Esophagus muscularis mucosa (tissue), 4 donors: Measurements from ENCODE around the gene HTR3D. TPM values are rescaled to one million over a fixed set of nuclear protein-coding genes. Genes with fewer than 3 reads are reported as not detected.
"Not testable (repeated sequence)": the region's sequence is repeated elsewhere in the genome, so short reads cannot be mapped to it uniquely, and the experiment has no call there.

Source experiments
- DNase-seq: peaks from one replicate; pipeline ENCODE4 v3.0.0-alpha.2; 2017; ENCODE audit errors: extremely low spot score
- H3K27ac ChIP-seq, 4 donors: fragments of 200-600 bp; sonication (generic); replicated peaks in 1 of 4; 1 replicate in 3 of 4; 2 replicates in 1 of 4; pipeline ENCODE4 v1.5.1; 2016 to 2019; ENCODE audit warnings: mild to moderate bottlenecking in 1 of 4
- H3K27me3 ChIP-seq, 4 donors: fragments of 200-600 bp; sonication (generic); one replicate each; pipeline versions ENCODE4 v1.5.1 to v1.6.0; 2016 to 2019
- H3K36me3 ChIP-seq, 4 donors: fragments of 200-600 bp; sonication (generic); one replicate each; pipeline ENCODE4 v1.5.1; 2016 to 2019
- H3K4me1 ChIP-seq, 4 donors: fragments of 200-600 bp; sonication (generic); one replicate each; pipeline ENCODE4 v1.5.1; 2016 to 2019
- H3K4me3 ChIP-seq, 4 donors: fragments of 200-600 bp; sonication (generic); 1 replicate in 2 of 4; 2 replicates in 2 of 4; pipeline ENCODE4 v1.5.1; 2016 to 2019; ENCODE audit warnings: mild to moderate bottlenecking in 4 of 4, moderate library complexity in 1 of 4
- H3K9me3 ChIP-seq, 4 donors: fragments of 200-600 bp; sonication (generic); 1 replicate in 3 of 4; 2 replicates in 1 of 4; pipeline ENCODE4 v1.5.1; 2016 to 2019
- CTCF ChIP-seq, 3 experiments: fragments of 200-600 bp in 2 of 3; fragments of 450-650 bp in 1 of 3; sonication (generic) in 2 of 3; IDR thresholded peaks; one replicate each; pipeline ENCODE4 v1.5.1; 2017 to 2019; ENCODE audit warnings: antibody characterized with exemption in 3 of 3, mild to moderate bottlenecking in 2 of 3, moderate library complexity in 1 of 3
- EP300 ChIP-seq: sonication (generic); formaldehyde crosslinking; IDR thresholded peaks from one replicate; pipeline ENCODE4 v1.6.1; 2017; ENCODE audit warnings: antibody characterized with exemption
- POLR2A ChIP-seq: fragments of 450-650 bp; IDR thresholded peaks from one replicate; pipeline ENCODE4 v1.6.1; 2017; ENCODE audit warnings: antibody characterized with exemption, moderate library complexity, mild to moderate bottlenecking, low read depth
- POLR2AphosphoS5 ChIP-seq, 2 donors: sonication (generic); formaldehyde crosslinking; IDR thresholded peaks; one replicate each; pipeline ENCODE4 v1.6.1; 2017; ENCODE audit warnings: antibody characterized with exemption in 2 of 2
- WGBS: methylation state at CpG from one replicate; pipeline ENCODE4 v1.1.5; 2018; 5-methylcytosine and 5-hydroxymethylcytosine counted together
- intact Hi-C: fragments of 100-400 bp; cut with DNase I; formaldehyde crosslinking; loops from one replicate; pipeline ENCODE4 v1.15.1; 2023
- total RNA-seq, 4 donors: library from RNA; depleted of rRNA; stranded (reverse); fragments of >200 nt; gene quantifications; one replicate each; pipeline versions ENCODE4 v1.1.0 to v1.2.1, GENCODE V29; 2016

HTR3D gene
- total RNA-seq, 4 donors from 2014 or later = not detected

GRCh38 chr3:184067573-184068055 is 36.1 kb downstream of the HTR3D start:
- Histone ChIP-seq H3K4me3 (no peak overlapping the region), H3K4me1 (no peaks in the 10 kb centered on the region), H3K27me3 (no peaks in the 10 kb centered on the region), H3K36me3 (no peaks in the 10 kb centered on the region), H3K9me3 (no peaks in the 10 kb centered on the region), H3K27ac (no peak overlapping the region)
- DNase-seq = no peak
- TF ChIP-seq POLR2AphosphoS5 (IDR thresholded peaks at IDR 0.05) (no peak), POLR2A (no peak), EP300 (no peak), CTCF (IDR thresholded peaks at IDR 0.05) (no peak)
- 80% methylated on average over 6 of the region's 6 CpGs for WGBS
- intact Hi-C loops = no loop called here

GRCh38 chr3:184068344-184068743 is 36.8 kb downstream of the HTR3D start:
- Histone ChIP-seq H3K4me3 (no peak overlapping the region), H3K4me1 (no peaks in the 10 kb centered on the region), H3K27ac (no peak overlapping the region), H3K9me3 (no peaks in the 10 kb centered on the region), H3K36me3 (no peaks in the 10 kb centered on the region), H3K27me3 (no peaks in the 10 kb centered on the region)
- DNase-seq = no peak
- intact Hi-C loops = no loop called here
- WGBS = 81% methylated on average over 5 of the region's 5 CpGs
- no peak for TF ChIP-seq EP300

GRCh38 chr3:184071142-184071541 is 39.6 kb downstream of the HTR3D start:
- H3K36me3 ChIP-seq, intact Hi-C loops, H3K4me1 ChIP-seq, H3K9me3 ChIP-seq, H3K4me3 ChIP-seq, H3K27ac ChIP-seq, DNase-seq, H3K27me3 ChIP-seq: not testable (repeated sequence)
- WGBS = 93% methylated on average over 7 of the region's 7 CpGs

GRCh38 chr3:184073621-184074020 is 42.1 kb downstream of the HTR3D start:
- no peaks in the 10 kb centered on the region for H3K9me3 ChIP-seq
- no peaks in the 10 kb centered on the region for H3K4me1 ChIP-seq
- no peak for TF ChIP-seq EP300
- no peaks in the 10 kb centered on the region for H3K27me3 ChIP-seq
- no peak overlapping the region for H3K27ac ChIP-seq
- no peaks in the 10 kb centered on the region for H3K36me3 ChIP-seq
- whole genome bisulfite sequencing = 69% methylated on average over 4 of the region's 4 CpGs
- intact Hi-C loops = no loop called here
- no peak for DNase-seq
- no peak overlapping the region for H3K4me3 ChIP-seq

GRCh38 chr3:184075901-184076300 is 44.4 kb downstream of the HTR3D start:
- intact Hi-C loops = no loop called here
- Histone ChIP-seq H3K36me3 (no peaks in the 10 kb centered on the region), H3K27me3 (no peaks in the 10 kb centered on the region), H3K4me1 (no peaks in the 10 kb centered on the region), H3K4me3 (no peak overlapping the region), H3K27ac (no peak overlapping the region), H3K9me3 (no peaks in the 10 kb centered on the region)
- TF ChIP-seq EP300 (no peak), POLR2AphosphoS5 (IDR thresholded peaks at IDR 0.05) (no peak), CTCF (IDR thresholded peaks at IDR 0.05) (no peak), POLR2A (no peak)
- WGBS = 81% methylated on average over 6 of the region's 6 CpGs
- no peak for DNase-seq

GRCh38 chr3:184077881-184078280 is 46.3 kb downstream of the HTR3D start:
- no peak for TF ChIP-seq CTCF (IDR thresholded peaks at IDR 0.05)
- TF ChIP-seq EP300 = no peak
- TF ChIP-seq POLR2A = no peak
- TF ChIP-seq POLR2AphosphoS5 (IDR thresholded peaks at IDR 0.05) = no peak
- DNase-seq = no peak
- no peak overlapping the region for H3K27ac ChIP-seq
- intact Hi-C loops = no loop called here
- H3K27me3 ChIP-seq = no peaks in the 10 kb centered on the region
- no peaks in the 10 kb centered on the region for H3K36me3 ChIP-seq
- 72% methylated on average over 5 of the region's 5 CpGs for WGBS
- H3K4me3 ChIP-seq = no peak overlapping the region
- no peaks in the 10 kb centered on the region for H3K4me1 ChIP-seq
- no peaks in the 10 kb centered on the region for H3K9me3 ChIP-seq
